HG03045 (cell line): ENCODE data around the gene FAM240A.
A peak's percentile ranks its signal among the peaks of the same experiment; 100 is the strongest.

Source experiments
- ATAC-seq: cut with Tn5 transposase; IDR thresholded peaks from one replicate; pipeline ENCODE4 v1.9.1; 2021; ENCODE audit warnings: mild to moderate bottlenecking, moderate library complexity; ENCODE audit not compliant: unreplicated experiment

Gene FAM240A

DNA sequence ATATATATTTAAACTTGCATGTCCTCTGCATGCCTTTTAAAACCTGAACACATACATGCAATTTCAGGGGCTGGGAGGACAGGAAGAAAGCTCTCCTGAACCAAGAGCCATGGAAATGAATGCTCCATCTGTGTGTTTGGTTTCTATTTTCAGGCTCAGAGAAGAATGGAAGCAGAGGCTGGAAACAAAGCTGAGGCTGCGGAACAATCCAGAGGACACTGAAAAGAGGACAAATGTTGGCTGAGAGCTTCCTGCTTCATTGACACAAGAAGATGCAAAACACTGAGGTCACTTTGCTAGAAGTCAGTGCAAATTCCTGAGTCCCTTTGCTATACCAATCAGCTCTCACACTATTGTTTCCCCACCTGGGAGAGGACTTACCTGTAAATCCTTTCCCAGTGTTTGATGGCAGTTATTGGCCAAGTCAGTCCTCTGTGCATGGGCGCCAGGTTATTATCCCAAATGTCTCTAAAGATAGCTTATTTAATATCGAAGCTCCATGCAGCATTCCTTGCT lies 12.7 kb downstream of the FAM240A start:
- no peak for ATAC-seq

DNA sequence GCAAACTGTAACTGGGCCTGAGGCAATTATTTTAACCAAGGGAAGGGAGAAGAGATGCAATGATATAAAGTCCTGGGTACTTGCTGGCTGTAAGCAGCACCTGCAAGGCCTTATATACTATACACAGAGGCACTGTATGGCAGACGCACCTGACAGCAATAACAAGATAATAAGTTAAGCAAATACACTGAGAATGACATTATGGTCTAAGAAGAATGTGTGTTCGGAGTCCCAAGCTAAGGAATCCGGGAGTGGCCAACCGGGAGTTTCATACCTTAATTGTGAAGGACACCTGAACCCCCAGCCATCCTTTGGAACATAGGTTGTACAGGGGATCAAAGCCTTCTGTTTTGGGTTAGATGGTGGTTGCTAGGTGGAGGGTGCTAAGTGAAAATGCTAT lies 13.7 kb downstream of the FAM240A start:
- no peak for ATAC-seq

DNA sequence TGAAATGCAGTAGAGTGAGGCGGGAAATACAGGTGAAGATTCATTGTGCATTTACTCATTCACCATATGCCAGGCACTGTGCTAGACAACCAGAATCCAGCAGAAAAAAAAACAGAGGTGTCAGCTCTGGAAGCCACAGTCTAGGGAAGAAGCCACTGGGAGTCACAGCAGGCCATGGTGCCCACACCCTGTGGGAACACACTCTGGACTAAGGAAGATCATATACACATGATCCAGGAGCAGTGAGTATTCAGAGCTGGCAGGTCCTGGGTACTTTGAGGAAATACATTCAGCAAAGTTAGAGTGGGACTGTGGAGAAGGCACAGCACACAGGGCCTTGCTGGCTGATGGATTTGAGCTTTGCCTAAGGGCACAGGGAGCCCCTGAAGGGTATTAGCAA lies 14.8 kb downstream of the FAM240A start:
- ATAC-seq: no peak

DNA sequence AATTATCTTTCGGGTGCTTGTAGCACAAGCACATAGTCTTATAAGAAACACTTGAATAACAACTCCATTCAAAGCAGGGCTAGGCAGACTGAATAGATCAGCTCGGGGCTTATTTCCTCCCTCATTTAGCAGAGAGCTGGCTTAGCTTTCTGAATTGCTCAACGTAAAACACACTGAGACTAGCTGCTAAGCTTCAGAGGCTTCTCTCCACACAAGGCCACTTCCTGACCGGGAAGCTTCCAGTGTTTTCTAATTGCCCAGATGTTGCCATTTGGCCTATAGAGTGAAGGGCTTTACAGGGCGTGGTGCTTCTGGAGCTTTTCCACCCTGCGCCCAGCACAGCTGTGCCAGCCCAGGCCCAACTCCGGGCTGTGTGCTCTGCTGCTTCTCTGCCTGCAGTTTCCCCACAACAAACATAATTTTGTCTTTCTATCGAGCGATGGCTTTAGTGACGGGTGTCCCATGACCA lies 16.6 kb downstream of the FAM240A start:
- ATAC-seq: no peak

DNA sequence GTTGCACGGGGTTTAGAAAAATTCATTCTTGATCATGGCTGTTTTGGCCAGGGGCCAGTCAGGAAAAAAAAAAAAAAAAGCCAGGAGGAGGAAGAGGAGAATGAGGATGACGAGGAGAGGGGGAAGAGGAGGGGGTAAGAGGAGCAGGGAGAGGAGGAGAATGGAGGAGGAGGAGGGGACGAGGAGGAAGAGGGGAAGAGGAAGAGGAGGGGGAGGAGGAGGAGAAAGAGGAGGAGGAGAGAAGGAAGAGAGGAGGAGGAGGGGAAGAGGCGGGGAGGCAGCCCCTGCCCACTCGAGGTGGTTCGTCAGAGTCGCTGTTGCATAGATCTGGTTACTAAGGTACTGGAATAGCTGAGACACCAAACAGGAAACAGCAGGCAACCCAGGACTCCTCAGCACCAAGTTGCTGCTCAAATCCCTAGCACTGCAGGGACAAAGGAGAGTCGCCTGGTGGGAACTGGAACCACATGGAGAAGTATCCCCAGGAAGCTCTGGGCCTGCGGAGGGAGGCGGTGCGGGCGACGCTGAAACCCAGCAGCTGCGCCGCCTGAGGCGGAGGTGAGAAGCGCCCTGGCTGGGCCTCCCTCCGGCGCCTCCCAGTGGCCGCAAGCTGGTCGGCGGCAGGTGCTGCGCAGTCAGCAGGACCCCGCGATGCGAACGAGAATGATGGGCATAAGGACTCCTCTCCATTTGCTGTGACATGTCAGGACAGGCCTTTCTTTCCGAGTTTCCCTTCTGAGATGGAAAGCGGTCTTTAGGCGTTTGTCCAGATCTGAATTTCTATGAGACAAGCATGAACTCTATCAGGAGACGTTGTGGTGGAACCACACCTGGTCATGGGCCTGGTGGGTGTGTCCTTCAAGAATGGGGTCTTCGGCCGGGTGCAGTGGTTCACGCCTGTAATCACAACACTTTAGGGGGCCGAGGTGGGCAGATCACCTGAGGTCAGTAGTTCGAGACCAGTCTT lies 17.5 kb downstream of the FAM240A start:
- ATAC-seq: peak; percentile 83

DNA sequence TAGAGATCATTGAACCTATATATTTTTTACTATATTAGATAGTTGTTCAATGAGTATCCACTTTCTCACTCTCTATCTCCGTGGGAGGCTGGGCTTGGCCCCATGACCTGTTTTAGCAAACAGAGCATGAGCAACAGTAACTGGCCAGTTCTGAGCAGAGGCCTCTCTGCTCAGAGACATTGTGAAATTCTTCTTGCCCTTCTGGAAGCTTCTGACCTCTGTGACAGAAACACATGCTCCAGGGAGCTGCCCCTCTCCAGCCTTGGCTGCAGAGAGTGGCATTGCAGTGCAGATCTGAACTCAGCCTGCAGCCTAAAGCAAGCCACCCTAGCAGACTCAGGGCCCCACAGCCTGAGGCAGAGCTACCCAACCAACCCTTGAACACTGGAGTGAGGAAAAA lies 20.5 kb downstream of the FAM240A start:
- no peak for ATAC-seq

DNA sequence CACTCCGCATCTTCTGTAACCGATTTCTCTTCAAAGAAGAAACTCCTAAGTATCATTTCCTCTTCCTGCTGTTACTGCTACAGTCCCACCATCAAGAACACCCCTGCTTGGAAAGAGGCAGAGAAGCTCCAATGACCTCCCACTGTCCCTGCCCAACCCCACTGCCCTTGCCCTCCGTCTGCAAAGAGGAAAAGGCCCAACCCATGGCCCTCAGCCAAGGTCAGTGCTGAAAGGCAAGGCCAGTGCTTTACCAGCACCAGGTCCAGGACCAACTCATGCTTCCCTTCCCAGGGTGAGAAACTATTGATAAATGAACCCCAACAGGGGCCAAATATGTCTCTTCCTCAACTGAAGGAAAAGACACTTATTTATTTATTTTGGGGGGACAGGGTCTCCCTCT lies 22.5 kb downstream of the FAM240A start:
- ATAC-seq: no peak

DNA sequence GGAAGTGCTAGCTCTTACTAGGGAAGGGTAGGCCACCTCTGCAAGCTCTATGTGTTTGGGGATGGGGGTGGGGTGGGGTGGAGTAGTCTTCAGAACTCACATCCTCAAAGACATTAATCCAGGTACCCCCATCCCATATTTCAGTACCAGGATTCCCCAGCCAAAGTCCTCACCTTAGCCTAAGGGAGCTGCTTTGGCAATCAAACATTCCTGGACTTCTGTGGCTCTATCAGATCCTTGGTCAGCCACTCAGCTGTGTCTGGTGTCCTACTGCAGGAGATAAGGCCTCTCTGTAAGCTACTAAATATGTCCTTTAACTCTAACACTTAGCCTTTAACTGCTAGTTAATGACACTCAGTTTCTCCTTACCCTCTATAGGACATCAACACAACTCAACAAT lies 26.9 kb downstream of the FAM240A start:
- no peak for ATAC-seq

DNA sequence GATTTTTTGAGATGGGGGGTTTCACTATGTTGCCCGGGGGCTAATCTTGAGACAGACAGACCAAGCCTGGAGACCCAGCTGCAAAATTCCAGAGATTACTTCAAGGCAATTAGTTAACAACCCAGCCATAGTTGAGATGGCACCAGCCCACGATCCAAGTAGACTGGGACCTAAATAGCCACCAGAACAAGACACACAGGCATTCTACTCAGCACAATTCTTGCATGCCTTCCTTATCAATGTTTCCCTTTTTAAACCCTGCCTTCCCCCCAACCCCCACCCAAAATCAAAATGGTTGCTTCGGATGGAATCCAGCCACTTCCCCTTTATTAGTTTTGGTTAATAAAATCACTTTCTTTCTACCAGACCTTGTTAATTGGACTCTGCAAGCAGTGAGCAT lies 28.6 kb downstream of the FAM240A start:
- no peak for ATAC-seq

DNA sequence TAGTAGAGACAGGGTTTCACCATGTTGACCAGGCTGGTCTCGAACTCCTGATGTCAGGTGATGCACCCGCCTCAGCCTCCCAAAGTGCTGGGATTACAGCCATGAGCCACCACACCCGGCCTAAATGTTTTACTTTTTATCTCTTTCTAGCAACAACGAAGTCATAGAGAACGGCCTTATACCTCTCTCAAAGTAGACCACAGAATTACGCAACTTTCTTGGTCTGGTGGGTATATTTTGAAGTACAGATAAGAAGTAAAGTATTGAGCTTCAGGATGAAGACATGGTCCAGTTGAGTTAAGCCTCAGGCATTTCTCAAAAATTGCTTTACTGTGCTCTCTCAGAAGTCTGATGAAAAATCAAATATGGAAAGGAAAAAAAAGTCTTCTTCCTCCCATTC lies 30.6 kb downstream of the FAM240A start:
- no peak for ATAC-seq

DNA sequence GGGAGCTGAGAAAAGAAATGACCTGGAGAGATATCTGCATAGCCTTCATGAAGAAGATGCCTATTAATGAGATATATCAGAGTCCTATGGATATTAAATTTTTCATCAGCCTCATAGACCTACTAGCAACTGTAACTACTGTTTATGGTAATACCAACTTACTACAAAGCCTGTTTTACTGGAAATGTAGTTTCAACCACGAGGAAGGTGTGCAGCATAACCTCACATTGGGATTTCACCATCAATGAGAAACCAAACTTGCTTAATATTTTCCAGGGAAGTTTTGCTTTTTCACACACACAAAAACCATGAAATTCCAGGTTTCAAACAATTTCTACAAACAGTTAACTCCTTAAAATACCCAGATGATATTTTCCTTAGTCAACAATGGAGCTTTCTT lies 31.4 kb downstream of the FAM240A start:
- ATAC-seq: no peak

DNA sequence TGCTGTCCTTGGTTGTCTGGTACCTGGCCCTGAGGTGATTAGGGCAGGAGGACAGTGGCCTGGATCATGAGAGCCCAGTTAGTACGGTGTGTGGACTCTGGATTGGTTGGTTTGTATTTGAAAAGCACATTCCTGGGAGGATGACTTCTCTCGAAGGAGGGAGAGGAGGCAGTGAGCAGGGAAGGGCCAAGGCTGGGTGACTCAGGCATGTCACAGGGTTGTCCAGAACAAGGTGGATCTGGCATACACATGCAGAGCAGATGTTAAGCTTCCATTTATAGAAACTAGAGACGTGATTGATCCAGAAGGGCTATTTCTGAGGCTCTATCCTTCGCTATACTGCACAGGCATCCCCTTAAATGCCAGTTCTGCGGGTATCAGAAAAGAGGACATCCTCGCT lies 34.4 kb downstream of the FAM240A start:
- ATAC-seq: no peak

DNA sequence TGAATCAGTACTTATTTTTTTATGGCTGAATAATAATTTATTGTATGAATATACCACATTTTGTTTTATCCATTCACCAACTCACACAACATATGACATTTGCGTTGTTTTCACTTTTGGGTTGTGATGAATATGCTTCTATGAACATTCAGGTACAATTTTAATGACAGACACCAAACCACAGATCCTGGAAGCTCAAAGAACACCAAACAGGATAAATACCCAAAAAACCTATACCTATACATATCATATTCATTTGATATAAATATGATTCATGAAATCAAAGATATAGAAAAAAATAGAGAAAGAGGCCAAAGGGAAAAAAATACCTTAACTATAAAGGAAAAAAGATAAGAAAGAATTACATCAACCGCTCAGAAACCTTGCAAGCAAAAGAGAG lies 35.8 kb downstream of the FAM240A start:
- no peak for ATAC-seq

DNA sequence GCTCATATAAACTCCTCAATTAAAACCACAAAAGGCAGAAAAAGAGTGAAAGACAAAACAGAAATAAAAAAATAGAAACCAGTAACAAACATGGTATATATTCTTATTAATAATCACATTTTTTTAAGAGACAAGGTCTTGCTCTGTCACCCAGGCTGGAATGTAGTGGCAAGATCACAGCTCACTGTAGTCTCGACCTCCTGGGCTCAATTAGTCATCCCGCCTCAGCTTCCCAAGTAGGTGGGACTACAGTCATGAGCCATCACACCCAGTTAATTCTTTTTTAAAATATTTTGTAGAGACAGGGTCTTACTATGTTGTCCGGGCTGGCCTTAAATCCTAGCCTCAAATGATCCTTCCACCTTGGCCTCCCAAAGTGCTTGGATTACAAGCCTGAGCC lies 37.1 kb downstream of the FAM240A start:
- no peak for ATAC-seq

DNA sequence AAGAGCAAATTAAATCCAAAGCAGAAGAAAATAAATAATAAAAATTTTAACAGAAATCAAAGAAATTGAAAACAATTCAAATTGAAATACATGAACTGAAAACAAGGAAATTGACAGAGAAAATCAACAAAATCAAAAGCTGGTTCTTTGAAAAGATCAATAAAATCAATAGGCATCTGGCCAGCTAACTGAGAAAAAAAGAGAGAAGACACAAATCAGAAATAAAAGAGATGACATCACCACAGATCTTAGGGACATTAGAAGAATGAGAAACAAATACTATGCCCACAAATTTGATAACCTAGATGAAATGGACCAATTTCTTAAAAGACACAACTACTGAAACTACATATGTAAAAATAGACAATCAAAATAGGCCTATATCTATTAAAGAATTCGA lies 38.8 kb downstream of the FAM240A start:
- no peak for ATAC-seq

DNA sequence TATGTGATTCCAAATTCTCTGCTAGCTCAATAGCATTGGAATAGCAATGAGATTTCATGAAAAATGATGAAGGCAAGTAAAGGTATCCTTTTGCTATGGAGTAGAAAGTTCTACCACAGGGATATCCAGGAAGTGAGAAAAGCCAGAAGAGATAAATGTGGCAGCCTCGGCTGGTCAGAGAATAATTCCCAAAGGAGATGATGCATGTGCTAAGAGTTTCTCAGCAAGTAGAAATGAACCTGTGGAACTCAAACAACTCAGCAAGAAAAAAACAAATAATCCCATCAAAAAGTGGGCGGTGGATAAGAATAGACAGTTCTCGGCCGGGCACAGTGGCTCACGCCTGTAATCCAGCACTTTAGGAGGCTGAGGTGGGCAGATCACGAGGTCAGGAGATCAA lies 42.9 kb downstream of the FAM240A start:
- no peak for ATAC-seq

DNA sequence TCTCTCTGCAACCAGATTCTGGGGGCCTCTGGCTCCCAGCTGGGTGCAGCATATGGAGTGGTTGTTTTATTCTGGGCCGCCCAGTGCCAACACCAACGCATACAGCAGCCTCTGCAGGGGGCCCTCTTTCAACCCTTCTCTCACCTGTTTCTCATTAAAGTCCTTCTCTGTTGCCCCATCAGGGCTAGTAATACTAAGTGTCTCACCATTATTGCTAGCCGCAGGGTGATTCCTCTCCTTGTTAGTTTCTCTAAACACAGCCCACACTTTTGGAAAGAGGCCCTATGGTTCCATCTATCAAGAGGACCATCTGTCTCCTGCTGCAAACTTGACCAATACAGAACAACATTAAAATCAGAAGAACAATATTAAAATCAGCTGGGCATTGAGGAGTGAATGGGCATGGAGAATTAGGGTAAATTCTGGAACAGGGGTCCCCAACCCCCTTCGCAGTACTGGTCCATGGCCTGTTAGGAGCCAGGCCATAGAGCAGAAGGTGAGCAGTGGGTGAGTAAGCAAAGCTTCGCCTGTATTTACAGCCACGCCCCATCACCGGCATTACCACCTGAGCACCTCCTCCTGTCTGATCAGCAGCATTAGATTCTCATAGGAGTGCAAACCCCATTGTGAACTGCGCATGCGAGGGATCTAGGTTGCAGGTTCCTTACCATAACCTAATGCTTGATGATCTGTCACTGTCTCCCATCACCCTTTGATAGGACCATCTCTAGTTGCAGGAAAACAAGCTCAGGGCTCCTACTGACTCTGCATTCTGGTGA lies 44.6 kb downstream of the FAM240A start:
- ATAC-seq: no peak

DNA sequence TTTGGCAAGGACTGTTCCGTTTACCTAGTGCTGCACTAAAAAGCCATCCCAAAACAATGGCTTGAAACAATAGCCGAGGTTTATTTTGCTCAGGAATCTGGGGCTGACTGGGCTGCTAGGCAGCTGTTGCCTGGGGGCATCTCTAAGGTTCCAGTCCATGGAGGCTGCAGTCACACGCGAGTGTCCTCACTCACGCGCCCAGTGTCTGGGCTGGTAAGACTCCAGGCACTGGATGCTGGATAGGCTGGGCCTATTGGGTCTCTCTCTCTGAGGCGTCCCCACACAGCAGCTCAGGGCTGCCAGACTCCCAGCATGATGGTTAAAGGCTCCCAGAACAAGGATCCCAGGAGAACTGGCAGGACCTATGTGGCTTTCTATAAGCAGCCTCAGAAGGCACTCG lies 47.0 kb downstream of the FAM240A start:
- ATAC-seq: no peak

DNA sequence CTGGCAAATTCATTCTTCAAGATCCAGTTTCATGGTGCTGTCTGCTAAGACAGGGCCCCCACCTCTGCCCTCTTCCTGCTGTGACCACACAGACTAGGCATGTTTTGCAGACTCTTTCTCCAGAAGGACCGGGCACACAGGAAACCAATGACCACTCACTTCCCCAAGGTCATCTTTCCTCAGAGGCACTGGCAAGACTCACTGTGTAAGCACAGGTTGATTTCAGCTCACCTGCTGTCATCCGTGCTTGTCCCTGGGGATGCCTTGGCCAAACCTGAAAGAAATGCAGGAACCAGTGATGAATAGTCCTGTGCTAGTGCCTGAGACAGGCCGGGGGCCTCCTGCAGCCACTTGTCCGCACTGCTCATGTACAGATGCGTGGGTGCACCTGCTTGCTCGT lies 47.7 kb downstream of the FAM240A start:
- no peak for ATAC-seq

DNA sequence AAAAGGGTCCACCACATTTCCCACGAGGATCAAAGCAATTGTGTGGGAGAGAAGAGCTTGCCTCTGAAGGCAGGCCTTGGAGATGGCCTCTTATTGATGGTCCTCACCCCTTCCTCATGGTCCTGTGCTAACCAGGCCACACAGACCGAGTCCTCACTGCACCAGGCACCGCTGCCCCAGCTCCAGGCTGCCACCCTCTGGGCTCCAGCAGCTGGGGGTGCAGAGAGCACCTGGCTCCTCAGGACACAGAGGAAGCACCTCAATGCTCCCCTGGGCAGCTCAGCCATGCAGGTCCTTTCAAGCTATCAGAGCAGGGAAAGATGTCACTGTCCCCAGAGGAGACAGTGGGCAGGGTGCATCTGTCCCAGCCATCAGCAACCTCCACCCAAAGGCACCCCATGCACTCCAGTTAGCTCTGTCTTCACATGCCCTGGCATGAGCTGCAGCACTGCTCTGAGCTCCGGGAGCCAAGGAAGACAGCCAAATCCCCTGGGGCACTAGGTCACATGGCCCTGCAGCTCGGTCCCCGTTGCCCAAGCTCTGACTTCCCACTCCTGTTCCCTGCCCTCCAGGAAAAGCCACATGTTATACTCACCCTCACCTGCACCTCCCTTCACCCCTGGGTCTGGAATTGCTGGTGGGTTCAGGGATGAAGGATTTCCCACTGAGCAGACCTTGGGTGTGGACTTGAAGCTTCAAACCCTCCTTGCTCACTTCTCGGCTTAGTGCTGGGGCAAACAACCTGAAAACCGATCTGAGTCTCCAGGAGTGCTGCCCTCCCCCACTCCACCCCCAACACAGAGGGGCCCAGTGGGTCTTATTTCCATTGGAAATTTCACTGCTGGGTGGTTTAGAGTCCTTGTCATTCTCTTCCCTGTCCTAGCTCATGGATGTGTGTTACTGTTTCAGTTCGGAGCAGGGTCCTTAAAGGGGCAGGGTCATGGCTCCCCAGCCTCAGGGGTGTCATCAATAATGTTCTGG lies 48.5 kb downstream of the FAM240A start:
- no peak for ATAC-seq
